NCI-H2081 (cell line): ENCODE results near the gene CBFA2T3.

Source experiments
- DNase-seq, 2 experiments: peaks; one replicate each; lab custom pipeline; 2025; lab: John Stamatoyannopoulos, UW

The CBFA2T3 gene

GRCh38 chr16:88995746-88996535 is 18.9 kb upstream of the CBFA2T3 start:
- no peak for DNase-seq

DNA sequence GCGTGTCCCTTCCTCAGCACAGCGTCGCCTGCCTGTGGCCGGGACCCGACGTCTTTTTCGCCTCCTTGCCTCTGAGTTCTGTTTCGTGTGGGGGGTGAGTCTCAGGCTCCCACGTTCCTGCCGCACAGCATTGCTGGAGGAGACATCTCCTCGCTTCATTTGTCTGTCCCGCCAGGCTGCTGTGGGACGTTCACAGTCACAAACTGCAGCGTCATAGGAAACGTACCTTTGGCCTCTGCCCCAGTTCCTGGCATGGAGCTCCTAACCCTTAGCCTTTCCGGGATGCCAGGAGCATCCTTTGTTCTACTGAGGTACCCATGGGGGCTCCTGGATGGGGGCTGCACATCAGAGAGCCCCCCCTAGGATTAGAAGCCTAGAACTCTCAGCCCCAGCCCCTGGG is 18.2 kb upstream of the CBFA2T3 start:
- no peak for DNase-seq

DNA sequence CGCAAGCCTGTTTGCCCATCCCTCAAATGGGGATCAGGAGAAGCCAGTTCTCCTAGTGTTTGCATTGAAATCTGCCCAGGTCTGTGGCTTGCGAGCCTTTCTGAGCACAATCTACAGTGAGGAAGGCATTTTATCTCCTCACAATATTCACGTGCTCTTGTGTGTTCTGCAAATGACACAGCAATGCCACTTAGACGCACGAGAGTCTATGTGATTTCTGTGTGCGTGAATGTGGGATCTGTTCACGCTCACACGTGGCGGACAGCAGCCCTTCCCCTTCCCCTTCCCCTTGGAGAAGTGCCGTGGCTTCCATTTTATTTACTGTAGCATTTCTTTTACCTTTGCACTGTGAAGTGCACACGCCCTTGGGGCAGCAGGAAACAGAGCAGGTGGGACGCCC is 17.7 kb upstream of the CBFA2T3 start:
- no peak for DNase-seq

- no peak for DNase-seq
Observed at GRCh38 chr16:88993946-88994600, 17.1 kb upstream of the CBFA2T3 start.

GRCh38 chr16:88993166-88993761 is 16.3 kb upstream of the CBFA2T3 start:
- DNase-seq = no peak

DNA sequence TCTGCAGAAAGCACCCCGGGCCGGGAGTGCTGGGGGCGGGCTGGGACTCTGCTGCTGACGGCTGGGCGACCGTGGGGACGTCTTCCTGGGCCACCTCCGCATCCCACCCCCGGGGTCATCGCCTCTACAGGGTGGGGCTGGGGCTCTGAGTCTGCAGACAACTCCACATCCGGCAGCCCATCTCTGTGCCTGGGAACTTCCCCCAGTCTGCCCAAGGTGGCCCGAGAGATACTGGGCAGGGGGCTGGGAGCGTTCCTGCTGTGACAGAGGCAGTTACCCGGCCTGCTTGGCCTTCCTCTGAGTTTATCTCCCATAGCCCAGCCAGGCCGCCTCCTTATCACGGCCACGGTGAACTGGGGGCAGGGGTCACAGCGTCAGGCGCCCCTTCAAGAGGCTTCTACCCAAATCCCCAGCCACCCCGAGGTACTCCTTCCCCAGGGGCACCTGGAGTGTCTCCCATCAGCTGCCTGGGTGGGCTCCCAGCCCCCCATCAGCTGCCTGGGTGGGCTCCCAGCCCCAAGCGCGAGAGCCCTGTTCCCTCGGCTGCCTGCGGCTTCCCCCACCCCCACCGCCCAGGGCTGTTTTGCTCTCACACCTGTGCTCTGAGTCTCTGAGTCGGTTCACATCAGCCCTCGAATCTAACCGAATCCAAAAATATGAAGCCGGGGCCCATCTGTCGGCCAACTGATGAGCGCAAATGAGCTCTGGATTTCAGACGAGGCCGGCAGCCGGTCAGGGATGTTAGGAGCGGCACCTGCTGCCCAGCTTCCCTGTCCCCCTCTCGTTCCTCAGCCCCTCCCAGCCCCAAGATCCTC is 15.6 kb upstream of the CBFA2T3 start:
- DNase-seq = no peak

- DNase-seq = no peak
Observed at GRCh38 chr16:88991813-88992350, 14.9 kb upstream of the CBFA2T3 start.

GRCh38 chr16:88989852-88990547 is 13.0 kb upstream of the CBFA2T3 start:
- no peak for DNase-seq

GRCh38 chr16:88988980-88989811 is 12.2 kb upstream of the CBFA2T3 start:
- no peak for DNase-seq

- no peak for DNase-seq
Observed at GRCh38 chr16:88985521-88985920, 8.5 kb upstream of the CBFA2T3 start.

DNA sequence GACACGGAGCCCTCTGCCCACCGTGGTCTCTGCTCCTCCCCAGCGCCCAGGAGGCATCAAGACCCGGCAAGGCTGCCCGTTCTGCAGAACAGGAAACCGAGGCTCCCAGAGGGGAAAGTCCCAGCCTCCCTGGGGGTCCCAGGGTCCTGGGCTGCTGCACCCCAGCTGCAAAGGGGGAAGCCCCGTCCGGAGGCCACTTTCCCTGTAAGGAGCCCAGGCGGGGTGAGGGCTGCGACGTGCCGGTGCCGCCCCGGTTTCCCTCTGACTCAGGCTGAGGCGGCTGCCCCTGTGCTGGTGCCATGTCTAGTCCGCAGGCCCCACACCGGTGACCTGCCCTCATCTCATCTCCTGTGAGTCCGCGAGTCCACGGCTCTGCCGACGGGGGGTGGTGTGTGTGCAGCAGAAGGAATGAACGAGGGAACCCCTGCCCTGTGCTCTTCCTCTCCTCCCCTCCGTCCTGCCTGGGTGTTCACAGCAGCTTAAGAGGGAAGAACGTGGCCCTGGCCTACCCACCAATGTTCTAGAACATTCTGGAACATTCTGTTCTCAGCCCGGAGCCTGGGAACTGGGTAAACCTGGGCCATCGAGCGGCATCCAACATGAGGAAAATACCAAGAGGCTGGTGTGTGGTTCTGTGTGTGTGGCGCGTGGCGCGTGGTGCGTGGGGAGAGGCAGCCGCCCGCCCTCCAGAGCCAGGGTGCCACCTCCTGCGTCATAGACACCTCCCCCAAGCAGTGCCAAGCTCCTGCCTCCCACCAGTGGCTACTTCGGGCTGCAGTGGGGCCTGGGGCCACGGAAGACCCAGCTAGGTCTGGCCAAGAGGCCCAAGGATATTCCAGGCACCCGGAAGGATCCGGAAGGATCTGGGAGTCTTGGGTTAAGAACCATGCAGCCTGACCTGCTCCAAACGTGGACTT is 7.0 kb upstream of the CBFA2T3 start:
- DNase-seq = no peak

DNA sequence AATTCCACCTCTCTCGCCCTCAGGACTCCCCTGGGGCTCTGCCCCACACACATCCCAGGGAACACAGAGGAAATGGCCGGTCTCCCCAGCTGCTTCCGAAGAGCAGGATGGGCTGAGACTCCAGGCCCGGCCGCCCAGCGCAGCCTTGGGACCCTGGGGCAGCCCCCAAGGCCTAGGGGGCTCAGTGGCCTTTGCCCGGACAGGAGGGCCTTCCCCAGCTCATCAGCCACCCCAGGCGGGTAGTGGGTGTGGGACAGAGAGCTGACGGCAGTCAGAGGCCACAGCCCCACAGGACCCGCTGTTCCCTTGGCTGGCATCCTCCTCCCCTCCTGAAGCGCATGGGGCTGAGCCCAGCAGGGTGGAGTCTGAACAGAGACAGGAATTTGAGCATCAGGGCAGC is 6.2 kb upstream of the CBFA2T3 start:
- no peak for DNase-seq

DNA sequence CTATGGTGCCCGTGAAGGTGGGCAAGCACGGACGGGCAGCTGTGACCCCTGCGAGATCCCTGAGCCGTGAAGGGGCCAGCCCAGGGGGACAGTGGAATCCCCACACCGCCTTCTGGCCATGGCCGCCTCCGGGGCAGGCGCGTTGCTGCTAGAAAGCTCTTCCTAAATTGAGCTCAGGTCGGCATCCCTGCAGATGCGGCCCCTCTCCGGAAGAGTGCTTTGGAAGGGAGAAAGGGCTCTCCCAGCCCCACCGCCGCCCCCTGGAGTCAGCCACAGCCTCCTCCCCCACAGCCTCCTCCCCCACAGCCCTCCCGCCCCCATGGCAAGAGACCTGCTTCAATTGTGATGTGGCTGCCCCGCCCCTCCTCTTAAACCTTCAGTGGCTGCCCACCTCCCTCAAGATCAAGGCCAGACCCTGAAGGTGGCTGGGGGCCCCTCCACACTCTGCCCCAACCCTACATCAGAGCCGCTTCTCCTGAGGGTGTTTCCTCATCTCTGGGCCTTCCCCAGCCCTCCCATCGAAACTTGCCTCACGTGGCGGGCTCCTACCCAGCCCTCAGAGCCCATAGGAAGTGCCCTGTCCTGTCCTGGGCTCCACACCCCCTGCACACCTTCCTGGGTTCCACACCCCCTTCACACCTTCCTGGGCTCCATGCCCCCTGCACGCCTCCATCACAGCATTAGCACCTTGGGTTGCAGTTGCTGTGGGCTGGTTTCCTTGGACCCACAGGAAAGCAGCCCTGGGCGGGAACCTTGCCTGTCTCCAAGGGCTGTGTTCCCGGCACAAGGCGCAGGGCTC is 5.5 kb upstream of the CBFA2T3 start:
- no peak for DNase-seq

GRCh38 chr16:88979353-88980015 is 2.5 kb upstream of the CBFA2T3 start:
- no peak for DNase-seq

DNA sequence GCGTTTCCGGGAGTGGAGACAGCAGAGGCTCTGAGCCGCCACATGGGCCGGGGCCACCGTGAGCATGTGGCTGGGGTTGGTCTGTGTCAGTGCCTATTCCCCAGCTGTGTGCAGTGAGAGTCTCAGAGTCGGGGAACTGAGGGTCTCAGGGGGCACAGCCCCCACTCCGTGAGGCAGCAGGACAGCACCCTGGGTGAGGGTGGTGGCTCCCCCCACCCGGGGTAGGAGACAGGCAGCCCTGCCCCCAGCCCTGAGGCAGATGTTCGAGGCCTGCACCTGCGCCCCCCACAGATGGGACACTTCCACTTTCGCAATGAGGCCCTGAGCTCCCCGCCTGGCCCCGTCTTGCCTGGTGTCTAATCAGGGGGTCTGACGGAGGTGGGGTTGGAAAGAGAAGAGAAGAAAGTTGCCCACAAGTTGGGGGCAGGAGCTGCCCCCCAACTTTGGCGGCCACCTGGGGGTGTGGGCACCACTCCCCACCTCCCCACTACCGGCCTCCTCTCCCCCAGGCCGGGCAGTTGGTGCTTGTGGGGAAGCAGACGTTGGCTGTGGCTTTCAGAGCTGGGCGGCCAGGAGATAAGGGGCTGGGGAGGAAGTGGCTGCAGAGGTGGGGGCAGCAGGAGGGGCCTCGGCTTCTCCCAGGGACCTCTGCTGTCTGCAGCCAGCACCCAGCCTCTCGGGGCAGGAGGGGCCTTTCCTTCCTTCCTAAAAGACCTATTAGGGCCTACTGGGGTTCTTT is 1.8 kb upstream of the CBFA2T3 start:
- no peak for DNase-seq

GRCh38 chr16:88977812-88978607 is 1.0 kb upstream of the CBFA2T3 start:
- no peak for DNase-seq
